HG02571 (cell line): ENCODE measurements around the gene BORCS6.

Source experiments
- ATAC-seq: cut with Tn5 transposase; IDR thresholded peaks from one replicate; pipeline ENCODE4 v1.9.1; 2021; ENCODE audit warnings: mild to moderate bottlenecking, moderate library complexity; ENCODE audit not compliant: unreplicated experiment

Gene BORCS6

DNA sequence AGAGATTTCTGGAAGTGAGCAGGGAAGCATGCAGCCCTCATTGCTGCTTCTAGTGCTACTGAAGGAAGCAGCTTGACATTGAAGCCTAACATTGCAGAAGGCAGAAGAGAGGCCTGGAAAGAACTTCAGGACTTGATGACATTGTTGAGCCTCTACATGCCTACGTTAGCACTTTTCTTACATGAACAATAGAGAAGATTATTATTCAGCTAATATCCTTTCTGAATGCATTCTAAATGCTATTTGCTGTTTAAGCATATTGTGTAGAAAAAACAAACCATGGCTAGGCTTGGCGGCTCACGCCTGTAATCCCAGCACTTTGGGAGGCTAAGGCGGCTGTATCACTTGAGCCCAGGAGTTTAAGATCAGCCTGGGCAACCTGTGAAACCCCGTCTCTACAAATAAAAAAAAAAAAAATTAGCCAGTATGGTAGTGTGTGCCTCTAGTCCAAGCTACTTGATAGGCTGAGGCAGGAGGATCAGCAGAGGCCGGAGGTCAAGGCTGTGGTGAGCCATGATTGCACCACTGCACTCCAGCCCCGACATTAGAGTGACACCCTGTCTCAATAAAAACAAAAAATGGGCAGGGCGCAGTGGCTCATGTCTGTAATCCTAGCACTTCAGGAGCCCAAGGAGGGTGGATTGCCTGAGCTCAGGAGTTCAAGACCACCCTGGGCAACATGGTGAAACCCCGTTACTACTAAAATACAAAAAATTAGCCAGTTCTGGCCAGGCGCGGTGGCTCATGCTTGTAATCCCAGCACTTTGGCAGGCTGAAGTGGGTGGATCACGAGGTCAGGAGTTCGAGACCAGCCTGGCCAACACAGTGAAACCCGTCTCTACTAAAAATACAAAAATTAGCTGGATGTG lies 22.6 kb upstream of the BORCS6 start:
- no peak for ATAC-seq

DNA sequence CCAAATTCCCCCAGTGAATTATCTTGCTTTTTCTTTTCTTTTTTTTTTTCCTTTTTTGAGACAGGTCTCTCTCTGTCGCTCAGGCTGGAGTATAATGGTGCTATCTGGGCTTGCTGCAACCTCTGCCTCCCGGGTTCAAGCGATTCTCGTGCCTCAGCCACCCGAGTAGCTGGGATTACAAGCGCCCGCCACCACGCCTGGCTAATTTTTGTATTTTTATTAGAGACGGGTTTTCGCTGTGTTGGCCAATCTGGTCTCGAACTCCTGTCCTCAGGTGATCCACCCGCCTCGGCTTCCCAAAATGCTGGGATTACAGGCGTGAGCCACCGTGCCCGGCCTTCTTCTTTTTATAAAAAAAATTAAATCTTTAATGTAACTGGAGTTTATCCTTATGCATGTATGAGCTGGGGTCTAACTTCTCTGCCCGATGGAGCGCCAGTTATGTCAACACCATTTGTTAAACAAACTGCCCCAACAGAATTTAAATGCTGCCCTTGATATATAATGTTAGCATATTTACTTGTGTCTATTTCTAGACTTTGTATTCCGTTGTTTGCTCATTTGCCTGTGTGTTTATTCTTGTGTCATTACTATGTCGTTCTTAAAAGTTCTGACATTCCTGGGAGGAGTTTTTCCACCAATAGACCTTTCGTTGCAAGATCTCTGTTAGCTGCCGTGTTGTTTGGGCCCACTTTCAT lies 20.9 kb upstream of the BORCS6 start:
- no peak for ATAC-seq

DNA sequence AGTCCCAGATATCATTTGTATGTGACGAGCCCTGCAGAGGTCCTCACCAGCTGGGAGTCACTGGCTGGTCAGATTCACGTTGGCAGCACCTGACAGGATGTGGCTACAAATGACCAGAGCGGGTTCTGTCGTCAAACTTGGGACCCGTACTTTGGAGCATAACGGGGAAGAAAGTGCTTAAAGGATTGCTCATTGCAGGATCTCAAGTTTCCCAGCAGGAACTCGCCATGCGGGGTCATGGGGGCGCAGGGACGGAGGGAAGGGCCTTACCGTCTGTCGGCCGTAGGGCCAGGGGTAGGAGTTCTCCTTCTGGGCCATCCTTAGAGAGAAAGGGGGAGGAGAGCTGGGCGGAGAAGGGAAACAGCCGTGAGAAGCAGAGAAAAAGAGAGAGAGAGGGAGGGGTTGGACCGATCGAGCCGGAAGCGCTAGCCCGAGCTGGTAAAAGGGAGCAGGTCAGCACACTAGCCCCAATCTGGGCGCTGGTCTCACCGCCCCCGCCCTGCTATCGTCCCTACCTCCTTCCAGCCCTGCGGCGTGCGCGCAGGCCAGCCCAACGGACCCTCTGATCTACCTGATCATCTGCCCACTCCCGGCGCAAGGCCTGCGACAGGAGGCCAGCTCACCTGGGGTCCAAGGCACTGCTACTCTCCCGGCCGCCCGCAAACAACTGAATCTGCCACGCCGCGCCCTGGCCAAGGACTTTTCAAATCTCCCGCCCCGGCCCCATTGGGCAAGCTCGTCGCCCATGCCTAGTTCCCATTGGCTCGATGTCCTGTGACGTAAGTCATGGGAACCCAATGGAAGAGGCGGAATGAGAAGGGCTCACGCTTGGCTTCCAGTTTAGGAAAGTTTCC lies 20.2 kb upstream of the BORCS6 start, which contains the start of gene AURKB:
Gene AURKB (minus strand): TSS at position 669 of the 854 bp plus-strand sequence. CDS start 351 bp downstream, at position 318.
- peak; percentile 78 for ATAC-seq

DNA sequence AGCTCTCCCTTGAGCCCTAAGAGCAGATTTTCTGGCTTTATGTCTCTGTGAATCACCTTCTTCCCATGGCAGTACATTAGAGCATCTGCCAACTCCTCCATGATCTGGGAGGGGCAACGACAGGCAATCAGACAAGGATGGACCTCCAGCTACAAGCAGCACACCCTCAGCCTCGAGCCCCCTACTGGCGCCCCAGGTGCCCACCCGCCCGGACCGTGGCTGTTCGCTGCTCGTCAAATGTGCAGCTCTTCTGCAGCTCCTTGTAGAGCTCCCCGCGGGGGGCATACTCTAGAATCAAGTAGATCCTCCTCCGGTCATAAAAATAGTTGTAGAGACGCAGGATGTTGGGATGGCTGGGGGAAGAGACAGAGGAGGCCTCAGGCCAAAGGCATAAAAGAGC lies 16.6 kb upstream of the BORCS6 start:
- no peak for ATAC-seq

DNA sequence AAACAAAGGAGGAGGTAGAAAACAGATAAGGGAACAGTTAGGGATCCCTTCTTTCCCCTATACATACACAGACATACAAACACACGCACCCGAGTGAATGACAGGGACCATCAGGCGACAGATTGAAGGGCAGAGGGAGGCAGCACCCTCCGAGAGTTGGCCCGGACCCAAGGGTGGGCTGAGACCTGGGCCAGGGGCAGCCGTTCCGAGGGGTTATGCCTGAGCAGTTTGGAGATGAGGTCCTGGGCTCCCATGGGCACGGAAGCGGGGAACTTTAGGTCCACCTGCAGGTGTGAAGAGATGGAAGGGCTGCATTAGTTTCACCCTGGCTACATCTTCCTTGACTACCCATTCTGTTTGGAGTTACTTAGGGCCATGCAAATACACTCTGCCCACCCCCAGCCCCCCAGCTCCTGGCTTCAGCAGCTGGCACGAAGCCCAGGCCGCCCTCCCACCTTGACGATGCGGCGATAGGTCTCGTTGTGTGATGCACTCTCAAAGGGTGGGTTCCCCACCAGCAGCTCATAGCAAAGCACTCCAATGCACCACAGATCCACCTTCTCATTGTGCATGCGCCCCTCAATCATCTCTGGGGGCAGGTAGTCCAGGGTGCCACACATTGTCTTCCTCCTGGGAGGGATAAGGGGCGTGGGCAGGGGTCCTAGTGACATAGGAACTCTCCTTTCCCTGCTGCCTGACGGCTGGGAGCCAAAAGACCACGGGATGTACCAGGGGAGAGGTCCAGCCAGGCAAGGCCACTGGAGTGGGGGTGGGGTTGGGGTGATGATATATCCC lies 15.0 kb upstream of the BORCS6 start:
- no peak for ATAC-seq

DNA sequence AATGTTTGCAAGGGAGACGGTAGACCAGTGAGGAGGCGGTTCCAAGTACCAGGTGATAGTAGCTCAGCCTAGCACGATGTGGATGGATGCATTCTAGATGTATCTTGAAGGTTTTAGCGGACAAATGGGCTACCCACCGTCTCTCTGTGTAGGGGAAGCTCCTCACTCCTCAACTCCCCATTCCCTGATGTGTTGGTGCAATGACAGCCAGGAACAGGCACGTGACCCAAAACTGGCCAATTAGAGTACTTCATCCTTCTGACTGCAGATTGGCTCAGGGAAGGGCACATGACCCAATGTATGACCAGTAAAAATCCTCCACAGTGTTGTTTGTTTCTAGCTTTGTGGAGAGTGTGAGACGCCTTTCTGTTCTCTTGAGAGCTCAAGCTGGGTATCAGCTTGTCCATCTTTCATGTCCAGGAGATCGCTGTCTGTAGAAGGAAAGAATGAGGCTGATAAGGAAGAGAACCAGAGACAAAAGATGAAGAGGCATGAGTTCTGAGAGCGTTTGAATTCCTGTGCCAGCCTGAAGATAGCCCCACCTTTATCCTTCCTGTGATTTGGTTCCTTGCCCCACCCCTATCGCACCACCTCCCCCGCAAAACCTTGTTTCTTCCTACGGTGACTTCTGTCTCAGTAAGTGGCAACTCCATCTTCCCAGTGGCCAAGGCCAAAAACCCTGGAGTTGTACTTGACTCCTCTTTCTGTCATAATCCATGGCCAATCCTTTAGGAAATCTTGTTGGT lies 2.3 kb upstream of the BORCS6 start:
- no peak for ATAC-seq

DNA sequence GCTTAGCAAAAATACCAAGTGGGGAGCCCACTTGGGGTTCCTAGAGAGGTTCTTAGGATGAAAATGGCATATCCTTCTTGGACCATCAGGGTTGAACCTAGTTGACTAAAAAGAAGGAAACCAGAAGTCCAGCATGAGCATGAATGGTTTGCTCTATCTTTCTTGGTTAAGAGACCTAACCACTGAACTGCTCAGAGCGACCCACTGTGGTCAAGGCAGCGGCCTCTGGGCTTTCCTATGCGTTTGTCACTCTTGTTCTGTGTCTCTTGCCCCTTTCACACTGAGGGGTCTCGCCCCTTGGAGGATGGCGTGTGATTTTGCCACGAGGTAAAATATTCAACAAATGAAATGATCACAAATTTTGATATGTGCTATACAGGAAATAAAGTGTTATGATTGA lies 526 bp upstream of the BORCS6 start:
- no peak for ATAC-seq

DNA sequence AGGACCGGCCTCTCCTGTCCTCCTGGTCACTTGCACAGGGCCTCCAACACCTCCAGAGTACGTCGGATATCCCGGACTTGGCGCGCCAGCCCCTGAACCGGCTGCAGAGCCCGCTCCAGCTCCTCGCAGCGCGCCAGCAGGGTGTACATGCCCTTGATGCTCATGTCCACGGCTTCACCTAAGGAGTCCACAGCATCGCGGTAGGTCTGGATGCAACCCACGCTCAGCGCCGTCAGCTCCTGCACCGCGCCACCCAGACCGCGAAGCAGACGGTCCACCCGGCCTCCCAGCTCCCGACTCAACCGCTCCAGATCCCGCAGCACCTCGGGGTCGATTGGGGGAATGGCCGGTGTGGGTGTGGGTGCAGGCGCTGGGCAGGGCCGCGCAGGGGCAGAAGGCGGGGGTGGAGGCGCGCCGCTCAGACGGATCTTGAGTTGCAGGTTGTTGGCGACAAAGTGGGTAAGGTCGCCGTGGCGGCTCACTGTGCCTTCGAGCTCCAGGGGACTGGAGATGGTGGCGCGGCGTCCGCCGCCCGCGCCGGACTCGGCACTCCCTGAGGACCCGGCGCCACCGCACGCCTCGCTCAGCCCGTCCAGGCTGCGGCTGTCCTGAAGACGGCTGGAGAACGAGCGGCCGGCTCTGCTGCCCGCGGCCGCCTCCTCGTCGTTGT lies 804 bp downstream of the BORCS6 start:
- no peak for ATAC-seq

DNA sequence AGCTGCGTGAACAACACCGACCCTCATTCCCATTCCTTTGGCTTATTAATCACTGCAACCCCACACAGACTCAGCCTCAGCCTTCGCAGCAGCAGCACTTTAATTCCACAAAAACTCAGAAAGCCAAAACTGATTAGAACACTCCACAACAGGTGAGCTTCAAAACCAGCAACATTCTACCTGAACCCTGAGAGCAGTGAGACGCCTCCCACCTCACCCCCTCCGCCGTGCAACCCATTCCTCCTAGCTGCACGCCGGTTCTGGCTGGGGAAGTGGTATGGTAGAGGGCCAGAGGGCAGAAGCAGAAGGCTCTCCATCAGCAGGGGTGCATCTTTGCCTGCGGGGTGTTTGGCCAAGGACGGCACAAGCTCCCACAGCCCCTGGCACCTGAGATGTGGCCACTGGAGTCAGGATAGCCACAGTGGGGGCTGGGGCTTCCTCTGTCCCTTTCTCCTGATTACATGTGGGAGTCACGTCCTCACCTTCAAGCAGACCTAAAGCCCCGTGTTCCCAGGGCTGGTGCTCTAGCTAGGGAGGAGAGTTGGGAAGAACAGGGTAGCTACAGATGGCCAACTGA lies 1.6 kb downstream of the BORCS6 start:
- ATAC-seq, result no peak

DNA sequence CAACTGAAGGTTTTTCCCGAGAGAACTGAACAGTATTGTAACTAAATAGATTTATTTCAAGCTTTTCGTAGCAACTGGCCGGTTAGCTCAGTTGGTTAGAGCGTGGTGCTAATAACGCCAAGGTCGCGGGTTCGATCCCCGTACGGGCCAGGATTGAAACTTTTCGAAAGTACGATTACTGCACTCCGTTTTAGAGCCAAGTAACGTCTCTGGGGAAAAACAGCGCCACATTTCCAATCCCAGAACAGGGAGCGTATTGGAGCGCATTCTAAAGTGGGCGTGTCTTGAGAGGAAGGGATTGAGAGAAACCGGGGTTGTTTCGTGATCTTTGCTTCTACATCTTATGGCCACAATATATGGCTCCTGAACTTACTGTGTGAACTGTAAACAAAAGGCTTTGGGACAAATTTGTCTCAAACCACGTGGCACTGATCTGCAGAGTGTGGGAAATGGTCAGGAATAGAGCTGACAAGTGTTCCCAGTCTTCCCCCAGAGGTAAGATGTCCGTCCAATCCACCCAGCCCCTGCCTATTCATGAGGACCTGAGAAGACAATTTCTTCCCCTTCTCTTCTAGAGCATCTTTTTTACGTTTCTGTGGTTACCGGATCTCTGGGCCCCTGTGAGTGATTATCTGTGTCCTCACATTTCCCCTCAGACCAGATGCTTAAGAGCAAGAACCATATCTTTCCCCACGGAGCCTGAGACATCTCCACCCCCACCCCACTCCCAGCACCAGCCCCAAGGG lies 2.3 kb downstream of the BORCS6 start:
- ATAC-seq, result peak; percentile 23

DNA sequence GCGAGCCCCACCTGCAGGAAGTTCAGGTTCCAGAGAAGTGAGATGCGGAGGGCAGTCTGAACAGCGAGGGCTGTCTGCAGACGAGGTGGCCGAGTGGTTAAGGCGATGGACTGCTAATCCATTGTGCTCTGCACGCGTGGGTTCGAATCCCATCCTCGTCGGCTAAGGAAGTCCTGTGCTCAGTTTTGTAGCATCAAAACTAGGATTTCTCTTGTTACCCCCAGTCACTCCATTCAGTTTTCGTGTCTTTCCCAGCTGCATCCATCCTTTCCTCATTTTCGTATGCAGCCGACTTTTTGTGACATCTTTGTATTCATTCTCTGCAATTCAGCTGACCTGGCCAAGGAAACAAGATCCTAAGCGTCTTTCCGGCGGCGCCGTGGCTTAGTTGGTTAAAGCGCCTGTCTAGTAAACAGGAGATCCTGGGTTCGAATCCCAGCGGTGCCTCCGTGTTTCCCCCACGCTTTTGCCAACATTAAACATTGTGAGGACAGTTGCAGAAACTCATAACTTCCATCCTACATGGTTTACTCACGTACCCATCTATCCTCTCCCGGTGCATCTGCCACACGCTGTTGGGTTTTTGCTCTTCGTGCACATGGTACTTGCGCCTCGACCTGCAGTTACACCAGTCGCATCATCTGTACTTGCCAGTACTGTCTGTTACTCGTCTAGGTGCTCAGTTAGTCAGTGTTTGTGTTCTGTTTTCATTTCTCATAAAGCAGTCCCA lies 3.0 kb downstream of the BORCS6 start:
- peak; percentile 25 for ATAC-seq

DNA sequence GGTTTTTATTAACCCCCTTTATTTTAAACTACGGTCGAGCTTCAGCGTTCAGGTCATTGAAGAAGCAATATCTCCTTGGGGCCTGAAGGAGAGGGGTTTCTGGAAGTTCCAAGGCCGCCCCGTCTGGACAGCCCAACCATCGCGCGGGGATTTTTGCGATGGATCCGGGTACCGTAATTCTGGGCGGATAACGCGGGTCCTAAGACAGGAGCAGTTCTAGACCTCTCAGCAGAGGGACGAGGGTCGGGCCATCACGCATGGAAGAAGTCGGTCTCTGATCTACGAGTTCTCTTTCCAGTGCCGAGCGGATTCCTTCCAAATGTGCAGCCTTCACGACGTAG lies 3.6 kb downstream of the BORCS6 start:
- ATAC-seq, result no peak

DNA sequence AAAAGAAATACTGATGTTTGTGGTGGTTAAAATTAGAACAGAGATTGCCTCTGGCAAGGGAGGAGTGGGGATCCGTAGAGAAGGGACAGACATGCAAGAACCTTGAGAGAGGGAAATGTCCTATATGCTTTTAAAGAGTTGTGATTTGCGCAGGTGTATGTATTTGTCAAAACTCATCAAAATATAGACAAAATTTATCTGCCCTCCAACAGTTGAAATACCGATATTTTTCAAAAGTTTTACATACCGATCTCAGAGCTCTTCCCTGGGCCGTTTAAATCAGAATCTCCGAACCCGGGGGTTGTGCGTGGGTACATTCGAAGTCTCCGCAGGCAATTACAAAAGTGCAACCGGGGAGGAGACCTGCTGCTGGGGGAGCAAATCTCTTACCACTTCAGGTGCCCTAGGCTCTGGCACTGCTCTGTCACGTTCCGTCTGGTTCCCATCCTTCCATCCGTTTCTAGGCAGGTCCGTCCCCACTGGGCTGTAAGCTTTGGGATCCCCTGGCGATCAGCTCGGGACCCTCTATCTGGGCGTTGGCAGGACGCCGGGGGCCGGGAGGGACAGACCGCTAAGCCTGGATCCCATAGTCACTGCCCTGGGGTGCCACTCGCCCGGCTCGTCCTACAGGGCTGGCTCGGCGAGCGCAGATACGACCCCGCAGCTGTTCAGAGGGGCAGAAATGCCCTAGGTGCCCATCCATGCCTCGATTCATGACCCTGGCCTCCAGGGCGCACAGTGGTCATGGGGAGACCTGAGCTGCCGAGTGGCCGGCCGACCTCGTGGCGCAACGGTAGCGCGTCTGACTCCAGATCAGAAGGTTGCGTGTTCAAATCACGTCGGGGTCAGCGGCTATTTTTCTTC lies 4.2 kb downstream of the BORCS6 start:
- ATAC-seq, result no peak

DNA sequence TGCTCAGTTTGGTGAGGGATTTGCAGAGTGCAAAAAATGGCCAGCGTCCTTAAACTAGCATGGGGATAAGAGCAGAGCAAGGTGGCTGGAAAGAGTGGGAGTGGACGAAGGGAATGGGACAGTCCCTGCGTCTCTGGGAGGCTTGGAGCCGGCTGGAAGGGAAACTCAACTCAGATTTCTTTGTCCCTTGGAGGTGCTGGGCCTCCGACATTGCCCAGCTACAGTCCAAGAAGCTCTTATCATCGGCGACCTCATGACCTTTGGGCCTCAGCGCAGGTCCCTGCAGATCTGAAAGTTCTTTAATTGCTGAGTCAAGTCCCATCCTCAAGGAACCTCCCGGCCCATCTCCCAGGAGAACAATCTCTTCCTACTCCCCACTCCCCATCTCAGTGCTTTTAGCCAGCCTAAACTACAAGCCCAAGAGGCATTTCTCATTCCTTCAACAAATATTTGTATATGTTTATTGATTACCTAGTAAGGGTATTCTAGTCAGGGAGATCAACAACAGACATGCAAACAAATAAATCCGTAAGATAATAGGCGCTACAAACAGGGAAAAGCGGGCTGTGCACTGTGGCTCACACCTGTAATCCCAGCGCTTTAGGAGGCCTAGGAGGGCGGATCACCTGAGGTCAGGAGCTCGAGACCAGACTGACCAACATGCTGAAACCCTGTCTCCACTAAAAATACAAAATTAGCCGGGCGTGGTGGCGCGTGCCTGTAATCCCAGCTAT lies 12.8 kb downstream of the BORCS6 start:
- ATAC-seq, result no peak

DNA sequence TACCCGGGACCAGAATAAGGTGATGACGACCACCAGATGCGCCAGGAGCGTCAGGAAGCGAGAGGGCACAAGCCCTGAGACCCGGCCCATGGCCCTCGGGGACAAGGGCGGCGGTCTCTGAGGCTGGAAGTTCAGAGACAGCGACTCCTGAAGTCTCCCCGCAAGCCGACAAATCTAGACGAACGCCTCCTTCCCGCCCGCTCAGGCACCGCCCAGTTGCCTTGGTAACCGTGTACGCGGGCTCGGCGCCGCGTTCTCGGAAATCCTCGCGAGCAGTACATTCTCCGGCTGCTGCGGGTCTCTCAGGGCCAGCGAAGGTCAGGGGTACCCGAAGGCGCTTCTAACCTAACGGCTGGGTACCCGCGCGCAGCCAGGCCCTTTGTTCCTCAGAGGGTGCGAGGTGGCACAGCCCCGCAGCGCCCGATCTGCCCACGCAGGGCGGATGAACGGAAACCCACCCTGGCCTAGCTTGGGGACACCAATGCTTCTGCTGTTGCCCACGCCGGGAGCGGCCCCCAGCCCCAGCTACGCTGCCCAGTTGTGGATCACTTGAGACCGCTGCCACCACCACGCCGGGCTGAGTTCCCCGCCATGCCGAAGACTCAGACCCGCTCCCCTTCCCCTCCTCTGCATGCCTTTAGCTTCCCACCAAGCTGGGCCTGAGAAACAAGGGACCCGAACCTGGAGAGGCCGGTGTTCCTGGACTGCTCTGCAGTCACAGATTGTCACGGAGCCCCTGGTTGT lies 13.6 kb downstream of the BORCS6 start, which contains the start of gene TMEM107:
Gene TMEM107 (minus strand): TSS at position 184 of the 744 bp plus-strand sequence. CDS start 94 bp downstream, at position 90.
- ATAC-seq, result peak; percentile 38
